Dedifferentiated amniotic fluid mesenchymal stem cell (primary cell): Measurements from ENCODE around the gene PARD3B.
"Not testable (repeated sequence)": the region's sequence is repeated elsewhere in the genome, so short reads cannot be mapped to it uniquely, and the experiment has no call there.

Experiments
- DNase-seq: peaks from one replicate; pipeline ENCODE4 v3.0.0-alpha.2; 2016; ENCODE audit errors: extremely low spot score

Gene PARD3B

GRCh38 chr2:205461678-205462665 is 916.7 kb downstream of the PARD3B start:
- no peak for DNase-seq

GRCh38 chr2:205462681-205463345 is 917.5 kb downstream of the PARD3B start:
- no peak for DNase-seq

GRCh38 chr2:205463466-205464025 is 918.3 kb downstream of the PARD3B start:
- DNase-seq = no peak

GRCh38 chr2:205464681-205465080 is 919.4 kb downstream of the PARD3B start:
- DNase-seq = no peak

DNA sequence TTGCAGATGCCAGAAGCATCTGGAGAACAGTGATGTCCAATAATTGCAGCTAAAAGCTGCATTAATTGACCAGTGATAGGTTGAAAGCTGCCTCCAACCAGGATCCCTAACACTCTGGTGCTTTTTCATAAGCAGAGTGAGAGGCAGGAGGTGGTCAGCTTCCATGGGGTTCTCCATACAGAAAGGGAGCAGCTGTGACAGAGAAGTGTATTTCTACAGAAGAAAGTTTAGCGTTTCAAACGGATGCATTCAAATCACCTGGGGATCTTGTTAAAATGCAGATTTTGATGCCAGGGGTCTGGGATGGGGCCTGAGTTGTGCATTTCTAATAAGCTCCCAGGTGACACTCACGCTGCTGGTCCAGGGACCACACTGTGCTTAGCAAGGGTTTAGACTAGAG is 920.5 kb downstream of the PARD3B start:
- no peak for DNase-seq

- no peak for DNase-seq
Measured at GRCh38 chr2:205471776-205472175, 926.5 kb downstream of the PARD3B start.

- DNase-seq = no peak
Measured at GRCh38 chr2:205473791-205474190, 928.5 kb downstream of the PARD3B start.

- peak; percentile 48 for DNase-seq
Measured at GRCh38 chr2:205474741-205475415, 929.6 kb downstream of the PARD3B start.

DNA sequence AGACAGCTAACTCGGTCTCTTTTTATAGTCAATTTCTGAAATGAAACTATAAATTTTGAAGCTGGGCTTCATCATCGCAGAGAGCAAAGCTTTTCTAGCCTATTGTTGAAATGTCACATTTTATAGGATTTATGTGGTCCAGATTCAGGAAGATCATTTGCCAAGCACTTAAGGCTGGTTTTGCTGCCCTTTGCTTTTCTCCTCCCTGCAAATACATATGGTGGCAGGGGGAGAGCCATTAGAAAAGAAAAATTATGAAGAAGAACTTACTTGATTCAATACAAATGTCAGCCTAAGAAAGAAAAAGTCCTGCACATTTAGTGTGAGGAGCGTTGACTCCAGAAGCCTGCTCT is 930.1 kb downstream of the PARD3B start:
- DNase-seq = no peak

- DNase-seq = no peak
Measured at GRCh38 chr2:205477016-205477705, 931.9 kb downstream of the PARD3B start.

DNA sequence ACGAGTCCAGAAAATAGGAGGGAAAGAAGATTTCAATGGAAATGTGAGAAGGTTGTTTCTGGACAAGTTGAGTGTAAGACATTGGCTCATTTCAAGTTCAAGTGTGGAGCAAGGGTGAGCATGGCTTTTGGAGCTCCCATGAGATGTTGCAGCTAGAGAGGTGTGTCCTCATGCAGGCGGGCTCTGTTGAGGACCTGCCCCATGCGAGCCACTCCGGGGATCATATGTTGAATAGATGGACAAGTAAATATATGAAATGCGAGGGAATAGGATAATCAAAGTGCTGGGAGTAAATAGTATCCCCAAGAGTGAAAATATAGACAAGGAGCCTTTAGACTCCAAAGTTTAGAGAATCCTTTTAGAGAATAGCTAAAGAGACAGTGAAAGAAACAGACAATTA is 936.6 kb downstream of the PARD3B start:
- no peak for DNase-seq

- DNase-seq = no peak
Measured at GRCh38 chr2:205482399-205483081, 937.3 kb downstream of the PARD3B start.

GRCh38 chr2:205483095-205483494 is 937.8 kb downstream of the PARD3B start:
- DNase-seq = no peak

DNA sequence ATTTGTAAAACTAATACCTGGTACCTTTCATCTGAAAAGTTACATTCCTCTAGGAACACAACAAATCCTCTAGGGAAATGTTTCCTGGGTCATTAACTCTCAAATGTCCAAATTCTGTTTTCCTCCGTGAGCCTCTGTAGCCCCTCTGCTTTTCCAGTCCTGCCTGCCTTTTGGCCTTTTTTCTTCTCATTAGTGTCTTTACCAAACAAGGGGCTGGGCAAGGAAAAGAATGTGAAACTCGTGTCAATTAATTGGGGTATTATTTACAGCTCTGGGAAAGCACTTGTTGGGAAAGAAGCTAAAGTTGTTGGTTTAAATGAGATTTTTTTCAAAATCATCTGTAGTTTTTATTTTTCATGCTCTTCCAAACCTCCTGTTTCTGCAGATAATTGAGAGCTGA is 938.9 kb downstream of the PARD3B start:
- no peak for DNase-seq

GRCh38 chr2:205484764-205485163 is 939.5 kb downstream of the PARD3B start:
- no peak for DNase-seq

DNA sequence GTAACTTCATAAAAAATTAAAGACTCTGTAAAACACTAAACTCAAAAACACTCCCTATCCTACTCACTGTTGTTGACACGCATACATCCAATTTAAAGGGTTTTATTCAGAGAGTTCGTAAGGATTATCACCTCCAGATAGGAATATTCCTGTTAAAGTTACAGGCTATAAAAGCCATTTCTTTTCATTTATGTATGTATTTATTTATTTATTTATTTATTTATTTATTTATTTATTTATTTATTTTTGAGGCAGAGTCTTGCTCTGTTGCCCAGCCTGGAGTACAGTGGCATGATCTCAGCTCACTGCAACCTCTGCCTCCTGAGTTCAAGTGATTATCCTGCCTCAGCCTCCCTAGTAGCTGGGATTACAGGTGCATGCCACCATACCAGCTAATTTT is 948.3 kb downstream of the PARD3B start:
- DNase-seq = not testable (repeated sequence)

GRCh38 chr2:205494537-205495235 is 949.4 kb downstream of the PARD3B start:
- no peak for DNase-seq

GRCh38 chr2:205495819-205496218 is 950.5 kb downstream of the PARD3B start:
- no peak for DNase-seq

GRCh38 chr2:205496370-205496769 is 951.1 kb downstream of the PARD3B start:
- no peak for DNase-seq

DNA sequence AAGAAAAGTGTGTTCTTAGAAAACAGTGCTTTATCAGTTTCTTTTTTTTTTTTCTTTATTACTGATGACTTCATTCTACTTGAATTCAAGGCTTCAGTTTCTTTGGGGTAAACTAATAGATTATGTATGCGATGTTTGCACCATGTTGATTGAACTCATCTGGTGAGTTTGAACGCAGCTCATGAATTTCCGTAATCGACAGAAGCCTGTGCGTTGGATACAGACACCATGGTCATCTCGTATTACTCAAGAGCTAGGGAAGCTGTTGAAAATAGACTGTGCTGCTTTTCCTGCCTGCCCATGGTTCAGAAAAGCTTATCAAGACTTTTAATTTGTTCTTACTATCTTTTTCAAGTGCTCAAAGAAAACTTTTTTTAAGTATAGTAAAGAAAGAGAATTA is 951.5 kb downstream of the PARD3B start:
- DNase-seq = peak; percentile 79
